Mucosa of descending colon (tissue), 3 donors: ENCODE data around the gene SLC49A3. TPM values are rescaled to one million over a fixed set of nuclear protein-coding genes. Genes with fewer than 3 reads are reported as not detected.
"Not testable (repeated sequence)": the region's sequence is repeated elsewhere in the genome, so short reads cannot be mapped to it uniquely, and the experiment has no call there.

Experiments used
- ATAC-seq: fragments of 200-7000 bp; cut with Tn5 transposase; one replicate; pipeline ENCODE4 v1.9.1; 2020; ENCODE audit warnings: mild to moderate bottlenecking, moderate library complexity
- DNase-seq, 3 donors: peaks; one replicate each; pipeline ENCODE4 v3.0.0-alpha.2; 2020
- H3K36me3 ChIP-seq: fragments of 200-600 bp; one replicate; pipeline ENCODE4 v1.8.0; 2021; ENCODE audit warnings: low read depth, mild to moderate bottlenecking
- H3K4me1 ChIP-seq: fragments of 200-600 bp; one replicate; pipeline ENCODE4 v1.8.0; 2021; ENCODE audit warnings: low read depth, mild to moderate bottlenecking
- H3K4me3 ChIP-seq: fragments of 200-600 bp; one replicate; pipeline ENCODE4 v1.8.0; 2021; ENCODE audit warnings: mild to moderate bottlenecking
- H3K9me3 ChIP-seq: fragments of 200-600 bp; one replicate; pipeline ENCODE4 v1.8.0; 2021; ENCODE audit warnings: mild to moderate bottlenecking
- intact Hi-C, 2 donors: fragments of 100-400 bp; cut with DNase I in 1 of 2; cut with micrococcal nuclease in 1 of 2; formaldehyde crosslinking; loops; one replicate each; pipeline versions ENCODE4 v1.11.0 to v1.11.1; 2022; cut with DNase I, micrococcal nuclease
- total RNA-seq, 3 donors: library from RNA; stranded (reverse); fragmentation: NEBNext Ultra II Directional in 2 of 3; extraction: Animal tissue kit (Norgen Biotek cat#: 25700) in 2 of 3; gene quantifications; one replicate each; pipeline versions ENCODE4 v1.2.1 to v1.2.4, GENCODE V29; 2021 to 2023
- TF ChIP-seq, protein P1 (sequence below): fragments of 200-600 bp; IDR thresholded peaks from one replicate; pipeline ENCODE4 v1.8.0; 2022; ENCODE audit warnings: antibody characterized with exemption, mild to moderate bottlenecking
- donor health status: DM: no; HTN: no; CAD: no; lungs with moderate emphysema.
- donor health status: DM: no; HTN: no; CAD: no.
- donor health status: DM: no; HTN: yes; CAD: no.

Gene SLC49A3
- total RNA-seq, 3 donors from 2014 or later: 9.9 to 14.1 (median 11.5) TPM

DNA sequence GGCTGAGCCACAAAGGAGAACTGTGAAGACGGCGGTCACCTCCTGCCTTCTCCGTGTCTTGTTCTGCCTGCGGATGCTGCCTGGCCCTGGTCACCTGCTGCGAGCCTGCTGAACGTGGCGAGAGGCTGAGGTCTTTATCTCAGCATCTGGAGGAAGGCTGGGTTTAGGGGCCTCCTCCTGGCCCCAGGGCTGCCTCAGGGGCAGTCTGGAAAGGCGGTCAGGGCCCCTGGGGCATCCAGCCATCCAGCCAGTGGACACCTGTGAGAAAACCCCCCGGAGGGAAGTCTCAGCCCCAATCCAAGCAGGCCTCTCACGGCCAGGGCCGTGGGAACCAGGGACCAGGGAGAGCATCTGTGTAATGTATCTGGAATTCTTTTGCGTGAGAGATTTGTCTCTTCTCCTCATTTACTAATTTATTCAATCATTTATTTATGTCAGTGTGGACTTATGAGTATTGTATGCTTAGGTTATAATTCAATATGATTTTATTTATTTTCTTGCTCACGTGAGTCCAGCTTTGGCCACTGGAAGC is 52.3 kb downstream of the SLC49A3 start:
- DNase-seq: no peak

DNA sequence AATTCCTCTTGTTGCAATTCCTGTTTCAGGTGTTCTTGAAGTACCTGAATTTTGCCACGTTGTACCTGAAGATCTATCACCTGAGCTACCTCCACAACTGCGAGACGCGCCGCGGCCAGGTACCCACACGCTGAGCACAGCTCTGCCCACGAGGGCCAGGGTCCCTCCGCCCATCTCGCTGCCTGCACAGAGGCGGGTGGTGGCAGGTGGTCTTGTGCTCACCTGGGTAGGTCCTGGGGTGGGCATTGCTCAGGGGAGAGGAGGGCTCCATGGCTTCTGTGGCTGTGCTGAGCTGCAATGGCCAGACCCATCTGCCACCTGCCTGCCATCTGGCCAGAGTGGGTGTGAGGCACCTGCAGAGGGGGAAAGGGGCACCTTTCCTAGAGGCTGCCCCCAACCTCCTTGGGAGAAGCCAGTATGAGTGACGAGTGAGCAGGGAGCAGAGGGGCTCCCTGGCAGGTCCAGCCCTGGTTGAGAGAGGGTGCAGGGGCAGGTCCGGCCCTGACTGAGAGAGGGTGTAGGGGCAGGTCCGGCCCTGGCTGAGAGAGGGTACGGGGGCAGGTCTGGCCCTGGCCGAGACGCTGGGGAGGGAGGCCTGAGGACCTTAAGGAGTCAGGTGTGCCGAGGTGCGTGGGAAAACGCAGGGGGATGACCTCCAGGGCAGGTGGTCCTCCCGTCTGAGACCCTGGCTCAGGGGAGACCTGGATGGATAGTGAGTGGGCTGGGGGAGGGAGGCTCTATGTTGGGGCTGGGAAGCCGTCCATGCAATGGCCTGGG is 52.9 kb downstream of the SLC49A3 start:
- Histone ChIP-seq H3K9me3 (no peaks in the 10 kb centered on the region), H3K36me3 (no peaks in the 10 kb centered on the region), H3K4me3 (no peak overlapping the region), H3K4me1 (no peaks in the 10 kb centered on the region)
- intact Hi-C loops: no loop called here
- DNase-seq (peak in 1 of 3 donors; percentile 40), ATAC-seq (no peak)
- TF ChIP-seq, protein P1, sequence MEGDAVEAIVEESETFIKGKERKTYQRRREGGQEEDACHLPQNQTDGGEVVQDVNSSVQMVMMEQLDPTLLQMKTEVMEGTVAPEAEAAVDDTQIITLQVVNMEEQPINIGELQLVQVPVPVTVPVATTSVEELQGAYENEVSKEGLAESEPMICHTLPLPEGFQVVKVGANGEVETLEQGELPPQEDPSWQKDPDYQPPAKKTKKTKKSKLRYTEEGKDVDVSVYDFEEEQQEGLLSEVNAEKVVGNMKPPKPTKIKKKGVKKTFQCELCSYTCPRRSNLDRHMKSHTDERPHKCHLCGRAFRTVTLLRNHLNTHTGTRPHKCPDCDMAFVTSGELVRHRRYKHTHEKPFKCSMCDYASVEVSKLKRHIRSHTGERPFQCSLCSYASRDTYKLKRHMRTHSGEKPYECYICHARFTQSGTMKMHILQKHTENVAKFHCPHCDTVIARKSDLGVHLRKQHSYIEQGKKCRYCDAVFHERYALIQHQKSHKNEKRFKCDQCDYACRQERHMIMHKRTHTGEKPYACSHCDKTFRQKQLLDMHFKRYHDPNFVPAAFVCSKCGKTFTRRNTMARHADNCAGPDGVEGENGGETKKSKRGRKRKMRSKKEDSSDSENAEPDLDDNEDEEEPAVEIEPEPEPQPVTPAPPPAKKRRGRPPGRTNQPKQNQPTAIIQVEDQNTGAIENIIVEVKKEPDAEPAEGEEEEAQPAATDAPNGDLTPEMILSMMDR: no peak

More for the DNA sequence above, 52.3 kb downstream of the SLC49A3 start:
- TF ChIP-seq, protein P1: no peak
- ATAC-seq: no peak
- intact Hi-C loops: no loop called here
- Histone ChIP-seq H3K36me3 (no peaks in the 10 kb centered on the region), H3K4me3 (no peak overlapping the region), H3K9me3 (no peaks in the 10 kb centered on the region), H3K4me1 (no peaks in the 10 kb centered on the region)

DNA sequence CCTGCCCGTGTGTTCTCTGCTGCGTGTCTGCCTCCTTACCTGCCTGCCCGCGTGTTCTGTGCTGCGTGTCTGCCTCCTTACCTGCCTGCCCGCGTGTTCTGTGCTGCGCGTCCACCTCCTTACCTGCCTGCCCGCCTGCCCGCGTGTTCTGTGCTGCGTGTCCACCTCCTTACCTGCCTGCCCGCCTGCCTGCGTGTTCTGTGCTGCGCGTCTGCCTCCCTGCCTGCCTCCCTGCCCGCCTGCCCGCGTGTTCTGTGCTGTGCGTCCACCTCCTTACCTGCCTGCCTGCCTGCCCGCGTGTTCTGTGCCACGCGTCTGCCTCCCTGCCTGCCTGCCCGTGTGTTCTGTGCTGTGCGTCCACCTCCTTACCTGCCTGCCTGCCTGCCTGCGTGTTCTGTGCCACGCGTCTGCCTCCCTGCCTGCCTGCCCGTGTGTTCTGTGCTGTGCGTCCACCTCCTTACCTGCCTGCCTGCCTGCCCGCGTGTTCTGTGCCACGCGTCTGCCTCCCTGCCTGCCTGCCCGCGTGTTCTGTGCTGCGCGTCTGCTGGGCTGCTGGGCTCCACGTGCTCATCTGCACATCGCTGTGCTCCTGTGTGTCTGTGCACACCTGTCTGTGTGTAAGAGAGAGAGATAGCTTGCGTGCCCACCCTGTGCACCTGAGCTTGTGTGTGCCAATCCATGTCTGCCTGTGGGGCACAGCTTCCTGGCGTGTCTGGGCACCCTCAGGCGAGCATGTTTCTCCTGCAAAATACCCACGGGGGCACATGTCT is 53.7 kb downstream of the SLC49A3 start:
- intact Hi-C loops, H3K4me3 ChIP-seq, H3K4me1 ChIP-seq, H3K36me3 ChIP-seq, ATAC-seq, H3K9me3 ChIP-seq: not testable (repeated sequence)
- peak in 1 of 3 donors; percentile 28 for DNase-seq

DNA sequence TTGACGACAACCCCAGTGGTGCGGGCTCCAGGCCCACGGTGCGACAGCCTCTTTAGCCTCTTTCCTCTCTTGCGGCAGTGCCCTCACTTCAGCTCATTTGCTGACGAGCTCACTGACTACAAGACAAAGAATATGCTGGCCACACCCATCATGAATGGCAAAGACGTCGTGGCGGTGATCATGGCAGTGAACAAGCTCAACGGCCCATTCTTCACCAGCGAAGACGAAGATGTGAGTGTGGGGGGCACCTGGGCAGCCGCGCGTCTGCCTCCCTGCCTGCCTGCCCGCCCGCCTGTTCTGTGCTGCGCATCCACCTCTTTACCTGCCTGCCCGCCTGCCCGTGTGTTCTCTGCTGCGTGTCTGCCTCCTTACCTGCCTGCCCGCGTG is 54.4 kb downstream of the SLC49A3 start:
- intact Hi-C loops: no loop called here
- no peak for ATAC-seq
- DNase-seq: peak in 1 of 3 donors; percentile 33
- TF ChIP-seq, protein P1: no peak
- Histone ChIP-seq H3K9me3 (no peaks in the 10 kb centered on the region), H3K4me3 (no peak overlapping the region), H3K4me1 (no peaks in the 10 kb centered on the region), H3K36me3 (no peaks in the 10 kb centered on the region)

DNA sequence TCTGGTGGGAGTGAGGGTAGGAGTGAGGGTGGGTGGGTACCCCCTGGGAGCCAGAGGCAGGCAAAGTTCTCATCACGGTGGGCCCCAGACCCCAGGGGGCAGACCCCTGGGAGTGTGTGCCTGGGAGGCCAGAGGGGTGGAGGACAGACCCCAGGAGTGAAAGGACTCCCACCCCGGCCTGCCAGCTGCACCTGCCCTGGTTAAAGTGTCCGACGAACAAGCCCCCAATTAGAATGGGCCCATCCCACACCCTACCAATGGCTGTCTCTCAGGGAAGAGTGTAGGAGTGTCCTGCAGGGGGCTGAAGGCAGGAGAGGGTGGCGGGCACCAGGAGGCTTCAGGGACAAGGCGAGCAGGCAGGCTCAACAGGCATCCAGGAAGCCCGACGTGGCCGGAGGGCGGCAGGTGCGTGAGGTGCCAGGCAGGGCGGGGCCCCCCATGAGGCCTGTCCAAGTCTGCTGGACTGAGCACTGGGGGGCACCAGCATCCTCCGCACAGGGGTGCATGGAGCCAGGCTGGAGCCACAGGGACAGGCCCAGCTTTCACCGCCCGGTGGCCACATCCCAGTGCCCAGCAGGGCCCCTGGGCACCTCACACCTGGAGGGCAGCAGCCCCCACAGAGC is 54.9 kb downstream of the SLC49A3 start:
- ATAC-seq (no peak), DNase-seq (peak in 1 of 3 donors; percentile 42)
- intact Hi-C loops: no loop called here
- H3K4me3 ChIP-seq: no peak overlapping the region
- H3K36me3 ChIP-seq: no peaks in the 10 kb centered on the region
- H3K4me1 ChIP-seq: no peaks in the 10 kb centered on the region
- H3K9me3 ChIP-seq: no peaks in the 10 kb centered on the region
- TF ChIP-seq, protein P1: no peak
